Measurements from ENCODE around the gene ACSM5.

The ACSM5 gene

GRCh38 chr16:20391045-20391444 is 18.3 kb upstream of the ACSM5 start:
- no peak for TF ChIP-seq FOXP2 (optimal IDR thresholded peaks at IDR 0.05; ENCODE audit: borderline replicate concordance, extremely low read depth, extremely low read length, insufficient read depth)
- no peak for TF ChIP-seq SIN3A (IDR thresholded peaks at IDR 0.05; ENCODE audit: borderline replicate concordance, insufficient read depth, low read length)
- no peak for TF ChIP-seq TAF1 (IDR thresholded peaks at IDR 0.05; ENCODE audit: borderline replicate concordance, insufficient read depth, low read length)
- no peak for TF ChIP-seq POLR2AphosphoS5 (IDR thresholded peaks at IDR 0.05; ENCODE audit: low read depth, low read length)
- no peak for TF ChIP-seq REST (IDR thresholded peaks at IDR 0.05; ENCODE audit: insufficient read depth in 1 of 2, low read depth in 2 of 2, low read length in 2 of 2)

DNA sequence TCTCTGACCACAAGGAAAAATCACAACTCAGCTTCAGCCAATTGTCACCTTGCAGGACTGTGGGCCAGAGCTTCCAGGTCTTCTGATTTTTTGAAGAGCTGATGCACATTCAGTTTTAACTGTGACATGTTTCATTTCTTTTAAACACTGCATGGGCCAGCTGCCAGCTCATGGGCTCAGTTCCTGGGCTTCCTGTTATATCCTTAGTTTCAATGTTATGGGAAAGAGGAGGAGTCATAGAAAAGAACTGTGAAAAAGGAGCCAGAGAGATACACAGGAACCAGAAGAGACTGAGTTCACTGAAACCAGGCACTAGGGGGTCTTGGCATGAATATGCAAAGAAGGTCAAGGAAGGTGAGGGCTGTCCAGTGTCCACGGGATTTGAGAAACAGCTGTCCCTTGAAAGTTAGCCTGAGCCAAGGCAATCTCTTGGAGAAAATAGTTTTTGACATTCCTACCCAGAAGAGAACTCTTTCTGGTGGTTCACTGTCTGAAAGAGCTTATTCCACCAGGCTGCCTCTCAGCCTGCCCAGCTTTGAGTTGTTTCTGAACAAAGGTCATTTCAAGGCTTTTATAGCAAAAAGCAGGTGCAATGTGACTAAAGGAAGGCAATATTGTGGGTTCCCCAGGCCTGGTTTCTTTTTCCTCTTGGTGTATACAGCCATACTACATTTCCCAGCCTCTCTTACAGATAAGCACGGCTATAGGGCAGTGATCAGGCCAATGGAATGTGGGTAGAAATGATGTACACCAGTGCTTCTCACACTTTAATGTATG is 15.3 kb upstream of the ACSM5 start:
- no peak for TF ChIP-seq SIN3A (IDR thresholded peaks at IDR 0.05; ENCODE audit: borderline replicate concordance, insufficient read depth, low read length)
- no peak for TF ChIP-seq FOXP2 (optimal IDR thresholded peaks at IDR 0.05; ENCODE audit: borderline replicate concordance, extremely low read depth, extremely low read length, insufficient read depth)
- TF ChIP-seq POLR2AphosphoS5 (IDR thresholded peaks at IDR 0.05; ENCODE audit: low read depth, low read length), result no peak
- TF ChIP-seq REST (IDR thresholded peaks at IDR 0.05; ENCODE audit: insufficient read depth in 1 of 2, low read depth in 2 of 2, low read length in 2 of 2), result no peak
- no peak for TF ChIP-seq TAF1 (IDR thresholded peaks at IDR 0.05; ENCODE audit: borderline replicate concordance, insufficient read depth, low read length)

DNA sequence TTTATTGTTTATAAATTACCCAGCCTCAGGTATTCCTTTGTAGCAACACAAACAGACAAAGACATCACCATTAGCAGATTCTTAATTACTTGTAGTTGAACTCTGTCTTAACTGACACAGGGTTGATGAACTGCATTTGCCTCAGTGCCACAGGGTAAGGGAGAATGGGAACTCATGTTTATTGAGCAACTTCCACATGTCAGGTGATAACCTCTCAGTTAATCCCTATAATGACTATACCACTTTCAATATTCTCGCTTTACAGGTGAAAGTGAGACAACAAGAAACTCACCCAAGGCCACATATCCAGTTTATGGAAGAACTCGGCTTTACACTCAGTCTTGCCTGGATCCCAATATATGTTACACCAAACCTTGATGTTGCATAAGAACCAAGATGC is 13.4 kb upstream of the ACSM5 start:
- no peak for TF ChIP-seq TAF1 (IDR thresholded peaks at IDR 0.05; ENCODE audit: borderline replicate concordance, insufficient read depth, low read length)
- TF ChIP-seq SIN3A (IDR thresholded peaks at IDR 0.05; ENCODE audit: borderline replicate concordance, insufficient read depth, low read length), result no peak
- TF ChIP-seq REST (IDR thresholded peaks at IDR 0.05; ENCODE audit: insufficient read depth in 1 of 2, low read depth in 2 of 2, low read length in 2 of 2), result no peak
- TF ChIP-seq POLR2AphosphoS5 (IDR thresholded peaks at IDR 0.05; ENCODE audit: low read depth, low read length), result no peak
- no peak for TF ChIP-seq FOXP2 (optimal IDR thresholded peaks at IDR 0.05; ENCODE audit: borderline replicate concordance, extremely low read depth, extremely low read length, insufficient read depth)

DNA sequence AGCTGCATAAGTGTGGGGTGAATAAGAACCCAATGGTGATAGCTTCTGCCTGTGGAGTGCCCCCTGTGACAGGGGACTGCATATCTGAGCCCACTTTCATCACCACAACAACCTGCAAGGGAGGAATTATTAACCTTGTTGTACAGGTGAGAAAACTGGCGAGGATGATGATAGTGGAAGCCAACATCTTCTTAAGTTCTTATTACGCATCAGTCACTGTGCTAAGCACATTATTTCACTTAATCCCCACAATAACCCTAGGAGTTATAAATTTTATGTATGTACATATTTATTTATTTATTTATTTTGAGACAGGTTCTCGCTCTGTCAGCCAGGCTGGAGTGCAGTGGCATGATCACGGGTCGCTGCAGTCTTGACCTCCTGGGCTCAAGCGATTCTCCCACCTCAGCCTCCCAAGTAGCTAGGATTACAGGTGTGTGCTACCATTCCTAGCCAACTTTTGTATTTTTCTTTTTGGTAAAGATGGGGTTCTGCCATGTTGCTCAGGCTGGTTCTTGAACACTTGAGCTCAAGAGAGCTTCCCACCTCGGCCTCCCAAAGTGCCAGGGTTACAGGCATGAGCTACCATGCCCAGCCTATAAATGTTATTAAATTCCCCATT is 12.4 kb upstream of the ACSM5 start:
- TF ChIP-seq POLR2AphosphoS5 (IDR thresholded peaks at IDR 0.05; ENCODE audit: low read depth, low read length), result no peak
- no peak for TF ChIP-seq FOXP2 (optimal IDR thresholded peaks at IDR 0.05; ENCODE audit: borderline replicate concordance, extremely low read depth, extremely low read length, insufficient read depth)

DNA sequence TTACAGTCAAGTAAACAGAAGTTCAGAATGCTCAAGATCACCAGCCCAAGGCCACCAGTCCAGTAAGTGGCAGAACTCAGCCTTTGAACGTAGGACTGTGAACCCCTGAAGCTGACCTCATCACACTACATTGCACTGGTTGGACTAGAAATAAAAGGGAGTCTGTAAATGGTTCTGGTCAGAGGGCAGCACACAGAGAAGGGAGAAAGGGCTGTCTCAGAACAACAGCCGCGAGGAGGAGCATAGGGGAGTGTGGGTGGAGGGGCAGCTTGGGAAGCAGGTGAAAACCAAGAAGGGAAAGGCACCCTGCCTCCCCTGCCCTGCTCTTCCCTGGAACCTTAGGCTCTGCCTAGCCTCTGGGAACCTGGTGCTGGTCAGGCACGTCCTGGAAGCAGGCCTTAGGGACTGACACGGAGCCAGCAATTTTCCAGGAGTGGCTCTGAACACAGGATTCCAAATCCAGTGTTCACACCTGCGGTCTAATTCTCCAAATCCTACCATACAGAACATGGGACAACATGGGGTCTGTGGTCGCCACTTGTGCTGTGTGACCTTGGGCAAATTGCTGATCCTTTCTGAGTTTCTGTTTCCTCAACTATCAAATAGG is 11.8 kb upstream of the ACSM5 start:
- TF ChIP-seq FOXP2 (optimal IDR thresholded peaks at IDR 0.05; ENCODE audit: borderline replicate concordance, extremely low read depth, extremely low read length, insufficient read depth), result no peak
- TF ChIP-seq TAF1 (IDR thresholded peaks at IDR 0.05; ENCODE audit: borderline replicate concordance, insufficient read depth, low read length), result no peak
- TF ChIP-seq SIN3A (IDR thresholded peaks at IDR 0.05; ENCODE audit: borderline replicate concordance, insufficient read depth, low read length), result no peak
- no peak for TF ChIP-seq POLR2AphosphoS5 (IDR thresholded peaks at IDR 0.05; ENCODE audit: low read depth, low read length)
- TF ChIP-seq REST (IDR thresholded peaks at IDR 0.05; ENCODE audit: insufficient read depth in 1 of 2, low read depth in 2 of 2, low read length in 2 of 2), result no peak

Data from PFSK-1 (cell line).